GM21825 (cell line): ENCODE measurements around the gene CTSO.
"Not testable (repeated sequence)": the region's sequence is repeated elsewhere in the genome, so short reads cannot be mapped to it uniquely, and the experiment has no call there.

Experiments
- ATAC-seq: cut with Tn5 transposase; IDR thresholded peaks from one replicate; pipeline ENCODE4 v1.9.1; 2021; ENCODE audit warnings: mild to moderate bottlenecking, moderate library complexity; ENCODE audit not compliant: unreplicated experiment

The CTSO gene

GRCh38 chr4:155956461-155956860 is 2.8 kb upstream of the CTSO start:
- no peak for ATAC-seq

- no peak for ATAC-seq
Measured at GRCh38 chr4:155954939-155955338, 1.3 kb upstream of the CTSO start.

GRCh38 chr4:155954118-155954685 is 536 bp upstream of the CTSO start:
- ATAC-seq = no peak

- no peak for ATAC-seq
Measured at GRCh38 chr4:155952501-155952901, 1.2 kb downstream of the CTSO start.

GRCh38 chr4:155950461-155950860 is 3.2 kb downstream of the CTSO start:
- no peak for ATAC-seq

GRCh38 chr4:155948541-155948940 is 5.1 kb downstream of the CTSO start:
- ATAC-seq = no peak

GRCh38 chr4:155946486-155946885 is 7.2 kb downstream of the CTSO start:
- no peak for ATAC-seq

GRCh38 chr4:155944516-155944915 is 9.2 kb downstream of the CTSO start:
- no peak for ATAC-seq

GRCh38 chr4:155943605-155944291 is 9.9 kb downstream of the CTSO start:
- ATAC-seq = no peak

GRCh38 chr4:155941820-155942219 is 11.8 kb downstream of the CTSO start:
- no peak for ATAC-seq

GRCh38 chr4:155941085-155941790 is 12.4 kb downstream of the CTSO start:
- no peak for ATAC-seq

- ATAC-seq = no peak
Measured at GRCh38 chr4:155935389-155935986, 18.2 kb downstream of the CTSO start.

- ATAC-seq = not testable (repeated sequence)
Measured at GRCh38 chr4:155934634-155935033, 19.0 kb downstream of the CTSO start.

GRCh38 chr4:155931634-155932033 is 22.0 kb downstream of the CTSO start:
- ATAC-seq = no peak

- ATAC-seq = no peak
Measured at GRCh38 chr4:155930330-155930729, 23.3 kb downstream of the CTSO start.

GRCh38 chr4:155929833-155930232 is 23.8 kb downstream of the CTSO start:
- ATAC-seq = no peak

GRCh38 chr4:155924637-155925036 is 29.0 kb downstream of the CTSO start:
- no peak for ATAC-seq

GRCh38 chr4:155921597-155921996 is 32.1 kb downstream of the CTSO start:
- ATAC-seq = no peak

- no peak for ATAC-seq
Measured at GRCh38 chr4:155914782-155915181, 38.9 kb downstream of the CTSO start.

GRCh38 chr4:155911905-155912304 is 41.8 kb downstream of the CTSO start:
- ATAC-seq = no peak

- no peak for ATAC-seq
Measured at GRCh38 chr4:155909615-155910226, 43.9 kb downstream of the CTSO start.
